Breast epithelium (tissue), 4 donors: ENCODE results near the gene SLC13A1. TPM values are rescaled to one million over a fixed set of nuclear protein-coding genes. Genes with fewer than 3 reads are reported as not detected.

Experiments used
- DNase-seq, 2 donors: peaks; one replicate each; pipeline ENCODE4 v3.0.0-alpha.2; 2019; ENCODE audit warnings: low spot score in 2 of 2
- H3K27ac ChIP-seq, 2 donors: fragments of 200-600 bp; sonication (generic) in 1 of 2; one replicate each; pipeline ENCODE4 v1.5.1; 2016 to 2019; ENCODE audit warnings: mild to moderate bottlenecking in 1 of 2
- H3K27me3 ChIP-seq, 2 donors: fragments of 200-600 bp; sonication (generic) in 1 of 2; one replicate each; pipeline versions ENCODE4 v1.5.1 to v1.6.0; 2017 to 2019; ENCODE audit warnings: control low read depth in 1 of 2, mild to moderate bottlenecking in 1 of 2
- H3K36me3 ChIP-seq: fragments of 200-600 bp; one replicate; pipeline ENCODE4 v1.5.1; 2019
- H3K4me1 ChIP-seq, 2 donors: fragments of 200-600 bp; sonication (generic); one replicate each; pipeline ENCODE4 v1.5.1; 2016 to 2019; ENCODE audit warnings: control low read depth in 1 of 2
- H3K4me3 ChIP-seq, 3 donors: fragments of 200-600 bp; sonication (generic); 1 replicate in 2 of 3; 2 replicates in 1 of 3; pipeline ENCODE4 v1.5.1; 2016 to 2019; ENCODE audit warnings: mild to moderate bottlenecking in 3 of 3, moderate library complexity in 2 of 3
- H3K9me3 ChIP-seq, 2 donors: fragments of 200-600 bp; sonication (generic) in 1 of 2; one replicate each; pipeline ENCODE4 v1.5.1; 2016 to 2019; ENCODE audit warnings: control low read depth in 1 of 2
- POLR2A ChIP-seq: fragments of 450-650 bp; IDR thresholded peaks from one replicate; pipeline ENCODE4 v1.6.1; 2016; ENCODE audit warnings: antibody characterized with exemption, mild to moderate bottlenecking, moderate library complexity
- POLR2AphosphoS5 ChIP-seq, 3 donors: sonication (generic); formaldehyde crosslinking; IDR thresholded peaks; one replicate each; pipeline ENCODE4 v1.6.1; 2017; ENCODE audit warnings: antibody characterized with exemption in 3 of 3
- intact Hi-C: fragments of 100-400 bp; cut with DNase I; formaldehyde crosslinking; loops from one replicate; pipeline ENCODE4 v1.15.1; 2023; ENCODE audit warnings: low total_unique reads
- total RNA-seq, 3 donors: library from RNA; depleted of rRNA; stranded (reverse); fragments of >200 nt; gene quantifications; one replicate each; pipeline ENCODE4 v1.1.0, GENCODE V29; 2016
- TF ChIP-seq, protein P1 (sequence below), 3 donors: fragments of 450-650 bp; IDR thresholded peaks; one replicate each; pipeline ENCODE4 v1.5.1; 2016 to 2017; ENCODE audit warnings: antibody characterized with exemption in 3 of 3, mild to moderate bottlenecking in 3 of 3, moderate library complexity in 3 of 3

The SLC13A1 gene
- total RNA-seq, 3 donors from 2014 or later = not detected

- no peak for DNase-seq
- no peaks in the 10 kb centered on the region for H3K27me3 ChIP-seq
- H3K27ac ChIP-seq = no peak overlapping the region
- H3K4me3 ChIP-seq = no peak overlapping the region
- TF ChIP-seq POLR2AphosphoS5 (IDR thresholded peaks at IDR 0.05) = no peak
- TF ChIP-seq, protein P1, sequence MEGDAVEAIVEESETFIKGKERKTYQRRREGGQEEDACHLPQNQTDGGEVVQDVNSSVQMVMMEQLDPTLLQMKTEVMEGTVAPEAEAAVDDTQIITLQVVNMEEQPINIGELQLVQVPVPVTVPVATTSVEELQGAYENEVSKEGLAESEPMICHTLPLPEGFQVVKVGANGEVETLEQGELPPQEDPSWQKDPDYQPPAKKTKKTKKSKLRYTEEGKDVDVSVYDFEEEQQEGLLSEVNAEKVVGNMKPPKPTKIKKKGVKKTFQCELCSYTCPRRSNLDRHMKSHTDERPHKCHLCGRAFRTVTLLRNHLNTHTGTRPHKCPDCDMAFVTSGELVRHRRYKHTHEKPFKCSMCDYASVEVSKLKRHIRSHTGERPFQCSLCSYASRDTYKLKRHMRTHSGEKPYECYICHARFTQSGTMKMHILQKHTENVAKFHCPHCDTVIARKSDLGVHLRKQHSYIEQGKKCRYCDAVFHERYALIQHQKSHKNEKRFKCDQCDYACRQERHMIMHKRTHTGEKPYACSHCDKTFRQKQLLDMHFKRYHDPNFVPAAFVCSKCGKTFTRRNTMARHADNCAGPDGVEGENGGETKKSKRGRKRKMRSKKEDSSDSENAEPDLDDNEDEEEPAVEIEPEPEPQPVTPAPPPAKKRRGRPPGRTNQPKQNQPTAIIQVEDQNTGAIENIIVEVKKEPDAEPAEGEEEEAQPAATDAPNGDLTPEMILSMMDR (IDR thresholded peaks at IDR 0.05) = no peak
- TF ChIP-seq POLR2A = no peak
- H3K4me1 ChIP-seq = no peaks in the 10 kb centered on the region
- intact Hi-C loops = no loop called here
- no peaks in the 10 kb centered on the region for H3K9me3 ChIP-seq
- H3K36me3 ChIP-seq = no peaks in the 10 kb centered on the region
Observed at GRCh38 chr7:123125231-123125630, 74.5 kb downstream of the SLC13A1 start.

- Histone ChIP-seq H3K27me3 (no peaks in the 10 kb centered on the region), H3K27ac (no peak overlapping the region), H3K36me3 (no peaks in the 10 kb centered on the region), H3K4me1 (no peaks in the 10 kb centered on the region), H3K4me3 (no peak overlapping the region), H3K9me3 (no peaks in the 10 kb centered on the region)
- no peak for DNase-seq
- intact Hi-C loops = no loop called here
- TF ChIP-seq POLR2AphosphoS5 (IDR thresholded peaks at IDR 0.05) (no peak), POLR2A (no peak)
- TF ChIP-seq, protein P1 (IDR thresholded peaks at IDR 0.05) = no peak
Observed at GRCh38 chr7:123122916-123123315, 76.9 kb downstream of the SLC13A1 start.

DNA sequence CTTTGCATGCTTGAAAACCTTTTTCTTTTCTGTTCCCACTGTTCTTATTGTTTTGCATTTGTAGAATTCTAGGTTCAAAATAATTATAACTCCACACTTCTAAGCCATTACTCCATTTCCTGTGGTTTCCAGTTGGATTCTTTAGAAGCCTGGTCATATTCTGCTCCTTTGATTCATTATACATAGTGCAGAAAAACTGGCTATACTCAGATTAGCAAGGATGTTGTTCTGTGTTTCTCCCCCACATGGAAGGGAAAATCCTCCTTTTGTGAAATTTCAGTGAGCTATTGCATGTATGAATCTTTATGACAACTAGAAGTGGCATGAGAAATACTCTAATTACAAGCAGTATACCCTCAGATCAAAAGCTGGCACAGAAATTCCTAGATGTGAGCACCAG is 79.5 kb downstream of the SLC13A1 start:
- Histone ChIP-seq H3K27ac (no peak overlapping the region), H3K4me1 (no peaks in the 10 kb centered on the region), H3K9me3 (no peaks in the 10 kb centered on the region), H3K36me3 (no peaks in the 10 kb centered on the region), H3K4me3 (no peak overlapping the region), H3K27me3 (no peaks in the 10 kb centered on the region)
- TF ChIP-seq, protein P1 (IDR thresholded peaks at IDR 0.05) = no peak
- TF ChIP-seq POLR2AphosphoS5 (IDR thresholded peaks at IDR 0.05) (no peak), POLR2A (no peak)
- no peak for DNase-seq
- intact Hi-C loops = no loop called here

DNA sequence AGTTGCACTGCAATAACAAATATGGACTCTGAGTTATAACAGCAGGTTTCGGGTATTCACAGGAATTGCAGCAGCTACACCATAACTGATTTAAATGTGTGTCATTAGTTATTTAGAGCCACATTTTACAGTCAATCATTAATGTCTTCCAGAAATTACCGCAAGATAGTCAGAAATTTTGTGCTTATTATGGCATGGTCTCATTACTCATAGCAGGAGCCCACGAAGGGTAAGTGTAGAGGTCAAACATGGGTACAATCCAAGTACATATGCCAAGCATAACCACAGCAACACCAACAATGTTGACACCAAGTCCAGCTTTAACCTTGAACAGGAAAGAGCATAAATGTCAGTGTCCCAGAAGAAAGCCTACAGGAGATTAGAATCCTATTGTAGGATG is 84.4 kb downstream of the SLC13A1 start:
- DNase-seq = no peak
- intact Hi-C loops = no loop called here
- TF ChIP-seq POLR2A = no peak
- TF ChIP-seq, protein P1 (IDR thresholded peaks at IDR 0.05) = no peak
- no peaks in the 10 kb centered on the region for H3K27me3 ChIP-seq
- no peaks in the 10 kb centered on the region for H3K36me3 ChIP-seq
- no peaks in the 10 kb centered on the region for H3K4me1 ChIP-seq
- no peaks in the 10 kb centered on the region for H3K9me3 ChIP-seq
- no peak overlapping the region for H3K4me3 ChIP-seq
- no peak overlapping the region for H3K27ac ChIP-seq

DNA sequence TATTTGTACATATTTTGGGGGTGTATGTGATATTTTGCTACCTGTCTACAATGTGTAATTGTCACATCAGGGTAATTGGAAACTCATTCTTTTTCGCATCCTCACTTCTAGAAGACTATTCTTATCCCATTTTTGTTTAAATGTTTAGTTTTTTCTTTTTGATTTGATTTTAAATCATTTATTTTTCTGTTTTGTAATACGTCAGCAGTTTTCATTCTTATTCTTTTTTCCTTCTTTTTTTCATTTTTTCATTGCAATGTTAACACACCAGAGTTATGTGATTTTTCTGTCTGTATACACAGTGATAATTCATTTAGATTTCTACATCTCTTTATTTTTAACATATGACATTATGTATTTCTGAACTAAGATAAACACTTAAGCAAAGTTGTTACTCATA is 85.5 kb downstream of the SLC13A1 start:
- peaks cover 0 to 5% of the 10 kb centered on the region in 2 donors for H3K9me3 ChIP-seq
- no peak overlapping the region for H3K27ac ChIP-seq
- TF ChIP-seq, protein P1 (IDR thresholded peaks at IDR 0.05) = no peak
- TF ChIP-seq POLR2AphosphoS5 (IDR thresholded peaks at IDR 0.05) (no peak), POLR2A (no peak)
- DNase-seq = no peak
- H3K4me3 ChIP-seq = no peak overlapping the region
- H3K4me1 ChIP-seq = no peaks in the 10 kb centered on the region
- no peaks in the 10 kb centered on the region for H3K36me3 ChIP-seq
- no peaks in the 10 kb centered on the region for H3K27me3 ChIP-seq
- intact Hi-C loops = no loop called here
